Adrenal gland (tissue), 12 donors: ENCODE results near the gene TAGLN2. TPM values are rescaled to one million over a fixed set of nuclear protein-coding genes. Genes with fewer than 3 reads are reported as not detected.

Source experiments
- DNase-seq, 7 donors: peaks; one replicate each; pipeline ENCODE4 v3.0.0-alpha.2; 2019 to 2020
- H3K27ac ChIP-seq, 5 donors: fragments of 200-600 bp; sonication (generic) in 4 of 5; 1 replicate in 3 of 5; 2 replicates in 2 of 5; pipeline versions ENCODE4 v1.5.1 to v1.8.0; 2016 to 2020; ENCODE audit warnings: mild to moderate bottlenecking in 1 of 5
- H3K27me3 ChIP-seq: fragments of 200-600 bp; 2 replicates; pipeline ENCODE4 v1.8.0; 2021
- H3K36me3 ChIP-seq, 2 donors: fragments of 200-600 bp; replicated peaks in 1 of 2; 1 replicate in 1 of 2; 2 replicates in 1 of 2; pipeline versions ENCODE4 v1.5.1 to v1.8.0; 2018 to 2022
- H3K4me1 ChIP-seq, 2 donors: fragments of 200-600 bp; replicated peaks in 1 of 2; 1 replicate in 1 of 2; 2 replicates in 1 of 2; pipeline versions ENCODE4 v1.5.1 to v1.8.0; 2018 to 2021
- H3K4me3 ChIP-seq, 4 donors: fragments of 200-600 bp; sonication (generic) in 3 of 4; one replicate each; pipeline ENCODE4 v1.5.1; 2016 to 2018
- H3K9me3 ChIP-seq, 3 donors: fragments of 200-600 bp; sonication (generic) in 1 of 3; replicated peaks in 1 of 3; 1 replicate in 2 of 3; 2 replicates in 1 of 3; pipeline versions ENCODE4 v1.5.1 to v1.8.0; 2016 to 2021
- CTCF ChIP-seq, 6 experiments: fragments of 450-650 bp in 4 of 6; fragments of 200-600 bp in 2 of 6; sonication (generic) in 1 of 6; IDR thresholded peaks; 1 replicate in 5 of 6; 2 replicates in 1 of 6; pipeline versions ENCODE4 v1.5.1 to v1.8.0; 2016 to 2021; ENCODE audit warnings: antibody characterized with exemption in 6 of 6, mild to moderate bottlenecking in 2 of 6, moderate library complexity in 1 of 6
- POLR2A ChIP-seq, 2 donors: fragments of 450-650 bp; IDR thresholded peaks; one replicate each; pipeline ENCODE4 v1.6.1; 2017; ENCODE audit warnings: antibody characterized with exemption in 2 of 2, mild to moderate bottlenecking in 2 of 2, moderate library complexity in 1 of 2
- WGBS, 4 donors: extraction: QIAGEN DNeasy Blood & Tissue Kit in 2 of 4; methylation state at CpG; one replicate each; pipeline versions ENCODE4 v1.1.5 to v1.1.7; 2013 to 2017; 5-methylcytosine and 5-hydroxymethylcytosine counted together
- intact Hi-C, 2 donors: fragments of 100-400 bp; cut with DNase I; formaldehyde crosslinking; loops; one replicate each; pipeline versions ENCODE4 v1.14.1 to v1.15.0; 2022 to 2023
- polyA plus RNA-seq, 3 donors: library from polyadenylated mRNA; stranded (reverse); fragments of 200-250 nt in 2 of 3; fragments of 350-450 nt in 1 of 3; fragmentation: Illumina TruSeq in 1 of 3; extraction: RNeasy Lipid Tissue Mini Kit (QIAGEN cat#74804) in 1 of 3; gene quantifications; one replicate each; pipeline ENCODE4 v1.2.3, GENCODE V29; 2013 to 2014
- total RNA-seq, 9 donors: library from RNA; depleted of rRNA in 4 of 9; stranded (reverse); fragments of >200 nt in 4 of 9; fragments of 120-200 nt in 1 of 9; fragmentation: NEBNext Ultra II Directional in 1 of 9; extraction: Animal tissue kit (Norgen Biotek cat#: 25700) in 1 of 9; gene quantifications; one replicate each; pipeline versions ENCODE4 v1.1.0 to v1.2.4, GENCODE V29; 2013 to 2023
- donor health status: healthy with polysubstance abuse.
- donor health status: Bipolar disorder and iron deficiency.
- donor health status: DM: yes; HTN: yes; CAD: no.
- donor health status: DM: no; HTN: no; CAD: no.
- donor health status: DM: no; HTN: no; CAD: no.
- donor health status: DM: yes; HTN: yes; CAD: no.

TAGLN2 gene
- total and polyA plus RNA-seq, 12 donors: 42.3 to 215 (median 143) TPM

GRCh38 chr1:159940006-159940620, 14.8 kb upstream of the TAGLN2 start:
- H3K27ac ChIP-seq: no peak overlapping the region
- intact Hi-C loops: loop anchor here in 1 of 2 donors (10.0 kb wide), 1 partner anchor 155 kb away; the partner anchor contains the start of gene IGSF8
- peaks cover 0 to 5% of the 10 kb centered on the region in 2 donors for H3K4me1 ChIP-seq
- no peaks in the 10 kb centered on the region for H3K9me3 ChIP-seq
- DNase-seq: no peak
- TF ChIP-seq CTCF (IDR thresholded peaks at IDR 0.05) (no peak), POLR2A (IDR thresholded peaks at IDR 0.05) (no peak)
- peaks cover 24% of the 10 kb centered on the region for H3K27me3 ChIP-seq
- 89 to 97% (median 94%) methylated on average over 9 to 11 of the region's 11 CpGs for WGBS, 4 donors
- no peak overlapping the region for H3K4me3 ChIP-seq
- no peaks in the 10 kb centered on the region for H3K36me3 ChIP-seq

- Histone ChIP-seq H3K27ac (no peak overlapping the region), H3K4me1 (peaks cover 0 to 5% of the 10 kb centered on the region in 2 donors), H3K36me3 (no peaks in the 10 kb centered on the region), H3K27me3 (peaks cover 23% of the 10 kb centered on the region), H3K4me3 (no peak overlapping the region), H3K9me3 (no peaks in the 10 kb centered on the region)
- no peak for TF ChIP-seq CTCF (IDR thresholded peaks at IDR 0.05)
- no peak for TF ChIP-seq POLR2A (IDR thresholded peaks at IDR 0.05)
- DNase-seq: no peak
- 89 to 93% (median 90%) methylated on average over 3 of the region's 3 CpGs for WGBS, 4 donors
- intact Hi-C loops: loop anchor here in 1 of 2 donors (10.0 kb wide), 1 partner anchor 155 kb away; the partner anchor contains the start of gene IGSF8
These were observed 14.3 kb upstream of the TAGLN2 start for GRCh38 chr1:159939678-159940002.

GRCh38 chr1:159938905-159939677, 13.8 kb upstream of the TAGLN2 start:
- TF ChIP-seq CTCF (IDR thresholded peaks at IDR 0.05): no peak
- no peak for TF ChIP-seq POLR2A (IDR thresholded peaks at IDR 0.05)
- 82 to 84% (median 83%) methylated on average over 6 of the region's 6 CpGs for WGBS, 4 donors
- no peak overlapping the region for H3K4me3 ChIP-seq
- DNase-seq: no peak
- H3K36me3 ChIP-seq: no peaks in the 10 kb centered on the region
- H3K27me3 ChIP-seq: peaks cover 22% of the 10 kb centered on the region
- peaks cover 0 to 5% of the 10 kb centered on the region in 2 donors for H3K4me1 ChIP-seq
- intact Hi-C loops: no loop called here
- no peaks in the 10 kb centered on the region for H3K9me3 ChIP-seq
- H3K27ac ChIP-seq: no peak overlapping the region

GRCh38 chr1:159938211-159938852, 13.0 kb upstream of the TAGLN2 start:
- no peak for DNase-seq
- Histone ChIP-seq H3K27me3 (peaks cover 17% of the 10 kb centered on the region), H3K36me3 (no peaks in the 10 kb centered on the region), H3K9me3 (no peaks in the 10 kb centered on the region), H3K4me1 (peaks cover 0 to 5% of the 10 kb centered on the region in 2 donors), H3K27ac (no peak overlapping the region), H3K4me3 (no peak overlapping the region)
- 49 to 72% (median 63%) methylated on average over 5 to 7 of the region's 7 CpGs for WGBS, 4 donors
- intact Hi-C loops: no loop called here
- TF ChIP-seq POLR2A (IDR thresholded peaks at IDR 0.05): no peak
